ENCODE measurements around the gene PADI3. TPM values are rescaled to one million over a fixed set of nuclear protein-coding genes. Genes with fewer than 3 reads are reported as not detected.

PADI3 gene
- total RNA-seq, 2 donors from 2014 or later: not detected

DNA sequence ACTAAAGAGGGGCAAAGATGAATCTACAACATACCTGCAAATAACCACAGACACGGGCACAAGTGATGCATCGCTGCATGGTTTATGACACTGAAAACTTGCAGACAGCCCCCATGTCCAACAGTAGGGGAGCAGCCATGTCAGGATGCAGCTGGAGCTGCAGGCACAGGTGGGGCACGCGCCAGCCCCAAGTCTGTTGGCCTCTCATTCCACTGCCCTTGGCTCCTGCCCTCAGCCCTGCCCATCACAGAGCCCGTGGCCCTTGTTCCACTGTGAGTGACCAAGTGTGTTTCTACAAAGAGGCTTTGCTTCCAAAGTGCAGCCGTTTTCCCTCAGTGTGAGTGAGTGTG is 55.9 kb downstream of the PADI3 start:
- H3K36me3 ChIP-seq (replicated peaks in 1 of 2; ENCODE audit: insufficient read depth in 1 of 2, low read depth in 2 of 2): no peaks in the 10 kb centered on the region
- no peak for TF ChIP-seq POLR2A (IDR thresholded peaks at IDR 0.05)
- TF ChIP-seq, protein P1, sequence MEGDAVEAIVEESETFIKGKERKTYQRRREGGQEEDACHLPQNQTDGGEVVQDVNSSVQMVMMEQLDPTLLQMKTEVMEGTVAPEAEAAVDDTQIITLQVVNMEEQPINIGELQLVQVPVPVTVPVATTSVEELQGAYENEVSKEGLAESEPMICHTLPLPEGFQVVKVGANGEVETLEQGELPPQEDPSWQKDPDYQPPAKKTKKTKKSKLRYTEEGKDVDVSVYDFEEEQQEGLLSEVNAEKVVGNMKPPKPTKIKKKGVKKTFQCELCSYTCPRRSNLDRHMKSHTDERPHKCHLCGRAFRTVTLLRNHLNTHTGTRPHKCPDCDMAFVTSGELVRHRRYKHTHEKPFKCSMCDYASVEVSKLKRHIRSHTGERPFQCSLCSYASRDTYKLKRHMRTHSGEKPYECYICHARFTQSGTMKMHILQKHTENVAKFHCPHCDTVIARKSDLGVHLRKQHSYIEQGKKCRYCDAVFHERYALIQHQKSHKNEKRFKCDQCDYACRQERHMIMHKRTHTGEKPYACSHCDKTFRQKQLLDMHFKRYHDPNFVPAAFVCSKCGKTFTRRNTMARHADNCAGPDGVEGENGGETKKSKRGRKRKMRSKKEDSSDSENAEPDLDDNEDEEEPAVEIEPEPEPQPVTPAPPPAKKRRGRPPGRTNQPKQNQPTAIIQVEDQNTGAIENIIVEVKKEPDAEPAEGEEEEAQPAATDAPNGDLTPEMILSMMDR (IDR thresholded peaks at IDR 0.05): no peak
- no peaks in the 10 kb centered on the region for H3K27me3 ChIP-seq
- H3K9me3 ChIP-seq: no peaks in the 10 kb centered on the region
- WGBS, 2 donors: 59 to 60% methylated on average over 5 to 6 of the region's 6 CpGs
- no peak overlapping the region for H3K4me3 ChIP-seq
- ATAC-seq (no peak), DNase-seq (no peak)
- intact Hi-C loops (cut with DNase I): no loop called here
- H3K27ac ChIP-seq: no peak overlapping the region
- H3K4me1 ChIP-seq: no peaks in the 10 kb centered on the region

DNA sequence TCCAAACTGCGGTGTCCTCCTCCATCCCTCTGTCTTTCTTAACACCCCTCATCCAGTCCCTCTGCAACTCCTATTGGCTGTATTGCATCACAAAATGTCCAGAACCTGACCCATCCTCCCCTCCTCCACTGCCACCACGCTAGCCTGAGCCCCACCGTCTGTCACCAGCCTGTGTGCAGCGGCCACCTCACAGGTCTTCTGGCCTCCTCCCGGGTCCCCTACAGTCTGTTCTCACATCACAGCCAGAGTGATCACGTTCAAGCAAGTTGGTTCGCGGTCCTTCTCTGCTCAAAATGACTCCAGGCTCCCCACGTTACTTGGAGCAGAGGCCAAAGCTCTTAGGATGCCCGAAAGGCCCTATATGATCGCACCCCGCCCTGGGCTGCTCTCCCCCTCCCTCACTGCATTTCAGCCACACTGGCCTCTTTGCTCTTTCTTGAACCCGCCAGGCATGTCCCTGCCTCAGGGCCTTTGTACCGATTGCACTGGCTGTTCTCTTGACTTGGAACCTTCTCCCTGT is 56.7 kb downstream of the PADI3 start:
- intact Hi-C loops (cut with DNase I): no loop called here
- no peaks in the 10 kb centered on the region for H3K4me1 ChIP-seq
- no peak overlapping the region for H3K27ac ChIP-seq
- 66 to 78% methylated on average over 13 to 14 of the region's 14 CpGs for WGBS, 2 donors
- H3K4me3 ChIP-seq: no peak overlapping the region
- H3K36me3 ChIP-seq (replicated peaks in 1 of 2; ENCODE audit: insufficient read depth in 1 of 2, low read depth in 2 of 2): no peaks in the 10 kb centered on the region
- DNase-seq: no peak
- ATAC-seq: no peak
- H3K9me3 ChIP-seq: no peaks in the 10 kb centered on the region
- no peaks in the 10 kb centered on the region for H3K27me3 ChIP-seq
- no peak for TF ChIP-seq POLR2A (IDR thresholded peaks at IDR 0.05)
- TF ChIP-seq, protein P1 (IDR thresholded peaks at IDR 0.05): no peak

DNA sequence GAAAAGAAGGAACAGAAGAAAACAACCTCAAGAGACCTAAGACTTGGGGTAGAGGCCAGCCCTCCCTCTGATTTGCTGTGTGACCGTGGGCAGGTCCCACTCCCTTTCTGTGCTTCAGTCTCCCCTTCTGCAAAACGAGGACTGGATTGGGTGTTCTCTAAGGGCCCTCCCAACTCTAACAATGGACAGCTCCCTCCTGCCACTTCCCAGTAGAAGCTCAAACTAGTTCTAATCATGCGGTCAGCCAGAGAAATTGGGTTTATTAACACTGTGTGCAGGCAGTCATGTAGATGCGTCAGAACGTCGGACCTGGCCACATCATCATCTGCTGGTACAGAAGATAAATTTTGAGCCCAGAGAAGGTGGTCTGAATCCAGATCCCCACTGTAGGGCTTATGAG is 57.5 kb downstream of the PADI3 start:
- 66 to 76% methylated on average over 6 of the region's 6 CpGs for WGBS, 2 donors
- H3K27ac ChIP-seq: no peak overlapping the region
- no peak overlapping the region for H3K4me3 ChIP-seq
- no peaks in the 10 kb centered on the region for H3K36me3 ChIP-seq (replicated peaks in 1 of 2; ENCODE audit: insufficient read depth in 1 of 2, low read depth in 2 of 2)
- TF ChIP-seq, protein P1 (IDR thresholded peaks at IDR 0.05): no peak
- intact Hi-C loops (cut with DNase I): no loop called here
- no peaks in the 10 kb centered on the region for H3K9me3 ChIP-seq
- H3K4me1 ChIP-seq: no peaks in the 10 kb centered on the region
- ATAC-seq: no peak
- no peak for DNase-seq
- no peaks in the 10 kb centered on the region for H3K27me3 ChIP-seq

DNA sequence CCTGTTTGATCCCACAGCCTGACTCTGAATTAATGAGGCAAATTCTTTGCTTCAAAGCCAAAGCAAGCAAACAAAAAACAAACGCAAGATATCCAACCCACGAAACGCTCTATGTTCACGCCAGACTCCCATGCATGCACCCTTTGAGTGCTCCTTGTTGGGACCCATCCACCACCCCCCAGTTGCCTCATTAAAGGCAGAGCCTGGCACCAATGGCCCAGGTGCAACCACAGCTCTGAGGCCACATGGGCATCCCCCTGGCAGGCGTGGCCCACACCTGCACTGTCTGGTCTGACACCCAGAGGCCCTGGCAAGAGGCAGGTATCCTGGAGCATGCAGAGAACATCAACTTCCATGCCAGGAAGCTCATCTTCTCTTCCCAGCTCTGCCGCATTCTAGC is 58.0 kb downstream of the PADI3 start:
- intact Hi-C loops (cut with DNase I): no loop called here
- DNase-seq (no peak), ATAC-seq (no peak)
- H3K4me1 ChIP-seq: no peaks in the 10 kb centered on the region
- H3K27ac ChIP-seq: no peak overlapping the region
- TF ChIP-seq POLR2A (IDR thresholded peaks at IDR 0.05): no peak
- TF ChIP-seq, protein P1 (IDR thresholded peaks at IDR 0.05): no peak
- H3K9me3 ChIP-seq: no peaks in the 10 kb centered on the region
- no peaks in the 10 kb centered on the region for H3K36me3 ChIP-seq (replicated peaks in 1 of 2; ENCODE audit: insufficient read depth in 1 of 2, low read depth in 2 of 2)
- H3K4me3 ChIP-seq: no peak overlapping the region
- H3K27me3 ChIP-seq: no peaks in the 10 kb centered on the region
- WGBS, 2 donors: 23 to 41% methylated on average over 6 of the region's 6 CpGs

DNA sequence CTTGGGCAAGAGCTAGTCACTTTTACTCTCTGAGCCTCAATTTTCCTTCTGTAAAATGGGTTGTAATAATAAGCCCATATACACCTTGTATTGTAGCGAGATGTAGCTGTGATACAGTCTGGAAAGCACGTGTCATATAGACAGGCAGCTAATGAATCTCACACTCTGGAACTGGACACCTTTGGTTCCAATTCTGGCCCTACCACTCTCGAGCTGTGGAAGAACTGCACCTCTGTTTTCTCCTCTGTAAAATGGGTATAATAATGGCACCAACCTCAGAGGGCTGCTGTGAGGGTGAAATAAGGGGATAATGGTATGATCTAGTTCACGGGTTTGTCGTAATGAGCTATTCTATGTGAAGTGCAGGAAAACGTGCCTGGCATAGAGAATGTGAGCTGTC is 58.4 kb downstream of the PADI3 start:
- TF ChIP-seq, protein P1 (IDR thresholded peaks at IDR 0.05): no peak
- no peak for TF ChIP-seq POLR2A (IDR thresholded peaks at IDR 0.05)
- ATAC-seq (no peak), DNase-seq (no peak)
- no peaks in the 10 kb centered on the region for H3K9me3 ChIP-seq
- intact Hi-C loops (cut with DNase I): no loop called here
- H3K27me3 ChIP-seq: no peaks in the 10 kb centered on the region
- no peak overlapping the region for H3K4me3 ChIP-seq
- H3K36me3 ChIP-seq (replicated peaks in 1 of 2; ENCODE audit: insufficient read depth in 1 of 2, low read depth in 2 of 2): no peaks in the 10 kb centered on the region
- WGBS, 2 donors: 70 to 71% methylated on average over 6 of the region's 6 CpGs
- H3K27ac ChIP-seq: no peak overlapping the region
- no peaks in the 10 kb centered on the region for H3K4me1 ChIP-seq

Data from body of pancreas (tissue), 4 donors.